Activated naive CD4-positive, alpha-beta T cell treated with anti-CD3 and anti-CD28 coated beads, Interleukin-2, amount 10 ng/mL, durations not matched to agents 7 days and 5 days (primary cell): ENCODE measurements around the gene RTN4IP1.
"Not testable (repeated sequence)": the region's sequence is repeated elsewhere in the genome, so short reads cannot be mapped to it uniquely, and the experiment has no call there.

ENCODE experiments used
- CTCF ChIA-PET: fragments of 350-600 bp; sonication (Branson Sonifier 250); formaldehyde crosslinking; loops from one replicate; lab custom pipeline; 2021; ENCODE audit warnings: antibody characterized with exemption; lab: Charles Lee
- DNase-seq: peaks from one replicate; pipeline ENCODE4 v3.0.0-alpha.2; 2020
- H3K27ac Mint-ChIP-seq: one replicate; pipeline ENCODE4 v1.8.0; 2021; ENCODE audit warnings: mild to moderate bottlenecking, moderate library complexity, mixed read lengths
- H3K27me3 Mint-ChIP-seq: one replicate; pipeline ENCODE4 v1.8.0; 2021; ENCODE audit warnings: mild to moderate bottlenecking, mixed read lengths
- H3K36me3 Mint-ChIP-seq: one replicate; pipeline ENCODE4 v1.8.0; 2021; ENCODE audit warnings: mixed read lengths
- H3K4me1 Mint-ChIP-seq: one replicate; pipeline ENCODE4 v1.8.0; 2021; ENCODE audit warnings: mixed read lengths
- H3K4me3 Mint-ChIP-seq: one replicate; pipeline ENCODE4 v1.8.0; 2021; ENCODE audit warnings: mild to moderate bottlenecking, moderate library complexity, mixed read lengths
- H3K9me3 Mint-ChIP-seq: one replicate; pipeline ENCODE4 v1.8.0; 2021; ENCODE audit warnings: mixed read lengths

RTN4IP1 gene

DNA sequence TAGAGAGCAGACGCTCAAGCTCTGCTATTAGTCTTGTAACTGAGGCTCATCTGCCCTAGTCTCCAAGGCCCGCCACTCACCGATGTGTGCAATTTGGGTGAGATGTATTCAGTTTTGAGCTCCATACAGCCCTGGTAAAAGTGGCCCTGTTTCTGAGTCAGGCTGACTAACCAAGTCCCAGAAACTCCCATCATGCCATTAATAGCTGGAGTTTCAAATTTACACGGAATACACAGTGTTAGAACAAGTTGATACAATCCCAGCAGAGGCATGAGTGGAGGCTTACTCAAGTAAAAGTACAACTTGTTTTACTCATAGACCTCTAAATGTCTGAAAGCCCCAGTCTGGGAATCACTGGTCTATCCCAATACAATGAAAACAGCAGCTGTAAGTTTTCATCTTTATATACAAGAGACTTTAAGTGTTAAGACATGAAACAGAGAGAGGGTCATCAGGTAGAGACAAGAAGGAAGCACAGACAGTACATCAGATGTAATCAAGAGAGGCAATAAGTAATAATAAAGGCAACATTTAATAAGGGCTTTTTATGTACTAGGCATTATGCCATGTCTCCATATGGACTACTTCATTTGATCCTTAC lies 42.4 kb downstream of the RTN4IP1 start:
- Mint-ChIP-seq H3K27me3 (no peaks in the 10 kb centered on the region), H3K9me3 (no peaks in the 10 kb centered on the region), H3K4me1 (no peaks in the 10 kb centered on the region), H3K36me3 (peaks cover 12% of the 10 kb centered on the region), H3K27ac (no peak overlapping the region), H3K4me3 (no peak overlapping the region)
- DNase-seq: no peak
- CTCF ChIA-PET: interaction anchor here (1.1 to 3.4 kb wide), 3 partner anchors 20 to 411 kb away, joined by 3 to 10 read pairs (median 5); no protein-coding TSS in a partner anchor

DNA sequence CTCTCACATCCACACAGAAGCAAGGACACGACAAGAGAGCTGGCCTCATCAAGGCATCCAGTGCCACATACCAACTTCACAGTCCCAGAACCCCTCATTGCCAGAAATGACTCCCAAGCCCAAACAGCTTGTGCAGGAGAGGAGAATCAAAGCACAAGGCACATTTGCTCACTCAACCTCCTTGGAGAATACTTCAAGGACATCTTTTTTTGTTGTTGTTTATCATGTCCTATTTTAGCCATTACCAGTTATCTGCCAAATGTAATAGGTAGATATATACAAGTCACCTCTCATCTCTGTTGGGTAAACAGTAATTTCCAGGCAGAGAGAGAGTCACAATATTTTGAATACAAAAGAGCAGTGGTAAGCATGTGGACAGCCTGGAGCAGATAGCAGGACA lies 47.8 kb downstream of the RTN4IP1 start:
- Mint-ChIP-seq H3K4me3 (no peak overlapping the region), H3K4me1 (peaks cover 9% of the 10 kb centered on the region), H3K9me3 (no peaks in the 10 kb centered on the region), H3K27ac (no peak overlapping the region), H3K27me3 (no peaks in the 10 kb centered on the region), H3K36me3 (peaks cover 11% of the 10 kb centered on the region)
- CTCF ChIA-PET: interaction anchor here (0.6 kb wide), 1 partner anchor 568 kb away, joined by 3 read pairs; no protein-coding TSS in a partner anchor
- DNase-seq: no peak

DNA sequence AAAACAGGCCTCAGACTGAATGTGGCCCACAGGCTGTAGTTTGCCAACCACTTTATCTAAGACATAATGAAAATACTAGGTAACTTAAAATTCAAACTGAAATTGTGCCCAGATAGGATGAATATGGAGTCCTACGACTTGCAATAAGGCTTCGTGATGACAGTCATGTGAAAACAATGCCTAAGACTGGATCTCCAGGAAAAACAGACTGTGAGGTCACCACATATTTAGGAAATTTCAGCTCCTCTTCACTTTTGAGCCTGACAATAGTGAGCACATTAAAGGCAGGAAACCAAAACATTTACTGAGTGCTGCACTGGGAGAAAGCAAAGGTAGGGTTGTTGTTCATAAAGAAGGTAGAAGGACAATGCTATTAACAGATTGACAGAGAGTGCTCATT lies 50.0 kb downstream of the RTN4IP1 start:
- CTCF ChIA-PET: interaction anchor here (0.9 kb wide), 1 partner anchor 10 kb away, joined by 3 read pairs; no protein-coding TSS in a partner anchor
- Mint-ChIP-seq H3K36me3 (peaks cover 11% of the 10 kb centered on the region), H3K4me1 (peaks cover 13% of the 10 kb centered on the region), H3K4me3 (no peak overlapping the region), H3K27me3 (no peaks in the 10 kb centered on the region), H3K27ac (no peak overlapping the region), H3K9me3 (no peaks in the 10 kb centered on the region)
- no peak for DNase-seq

DNA sequence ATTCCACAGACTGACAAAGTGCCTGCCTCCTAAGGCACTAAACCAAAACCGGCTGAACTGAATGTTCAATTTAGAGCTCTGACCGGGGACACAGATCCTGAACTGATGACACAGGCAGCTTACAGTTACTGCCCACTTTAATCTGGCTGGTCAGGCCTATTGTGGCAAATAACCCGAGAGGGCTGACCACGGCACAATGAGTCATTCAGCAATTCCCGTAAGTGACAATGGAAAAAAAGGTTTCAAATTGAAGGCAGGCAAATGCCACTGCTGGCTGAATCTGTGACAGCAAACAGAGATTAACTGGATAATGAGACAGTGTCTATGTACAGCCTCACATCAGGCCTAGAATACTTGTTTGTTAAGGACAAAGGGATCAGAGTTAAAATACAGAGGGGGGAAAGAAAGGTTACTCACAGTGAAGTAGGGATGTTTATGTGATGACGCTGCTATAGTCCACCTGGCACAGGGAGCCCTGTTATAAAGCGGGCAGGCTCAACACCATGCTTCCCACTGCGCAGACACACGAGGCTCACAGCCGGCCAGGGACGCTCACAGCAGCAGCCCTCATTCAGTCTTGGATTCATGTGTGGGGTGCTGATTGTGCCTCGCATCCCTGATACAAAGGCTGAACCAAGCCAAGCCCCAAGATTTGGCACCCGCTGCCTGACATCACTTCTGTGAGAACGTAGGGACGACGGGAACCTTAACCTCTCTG lies 54.4 kb downstream of the RTN4IP1 start:
- Mint-ChIP-seq H3K36me3 (peaks cover 6% of the 10 kb centered on the region), H3K27ac (no peak overlapping the region), H3K9me3 (no peaks in the 10 kb centered on the region), H3K4me3 (no peak overlapping the region), H3K27me3 (no peaks in the 10 kb centered on the region), H3K4me1 (peaks cover 13% of the 10 kb centered on the region)
- CTCF ChIA-PET: interaction anchor here (1.0 to 1.9 kb wide), 3 partner anchors 9 to 130 kb away, joined by 3 to 8 read pairs (median 3); no protein-coding TSS in a partner anchor
- DNase-seq: no peak

DNA sequence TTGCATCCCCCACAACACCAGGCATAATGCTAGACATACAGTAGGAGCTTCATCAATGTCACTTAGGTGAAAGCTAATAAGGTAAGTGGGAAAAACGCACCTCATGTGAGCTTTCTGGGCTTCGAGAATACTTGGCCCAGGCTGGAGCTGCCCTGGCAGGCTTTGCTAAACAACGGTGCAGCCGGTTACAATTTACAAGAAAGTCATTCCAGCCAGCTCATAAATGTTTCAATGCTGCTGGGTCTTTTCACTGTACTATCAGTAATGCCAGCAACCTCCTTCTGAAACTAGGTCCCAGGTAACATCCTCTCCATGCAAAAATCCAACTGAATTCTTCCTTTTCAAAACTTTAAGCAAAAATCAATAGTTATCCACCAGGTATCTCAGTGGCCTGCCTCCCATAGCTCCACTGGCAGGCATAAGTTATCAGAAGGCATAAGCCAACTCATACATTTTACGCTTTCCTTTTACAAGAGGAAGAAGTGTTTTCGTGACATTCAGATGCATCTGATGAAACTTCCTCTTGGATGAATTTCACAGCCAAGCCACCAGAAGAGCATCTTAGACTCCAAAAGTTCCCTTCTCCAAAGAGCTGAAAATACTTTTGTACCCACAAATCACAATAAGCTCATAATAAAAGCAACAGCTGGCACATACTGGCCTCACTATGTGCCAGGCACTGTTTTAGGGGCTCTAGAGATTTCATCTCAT lies 56.3 kb downstream of the RTN4IP1 start:
- Mint-ChIP-seq H3K27ac (no peak overlapping the region), H3K36me3 (peaks cover 14% of the 10 kb centered on the region), H3K4me1 (peaks cover 9% of the 10 kb centered on the region), H3K27me3 (no peaks in the 10 kb centered on the region), H3K4me3 (no peak overlapping the region), H3K9me3 (no peaks in the 10 kb centered on the region)
- CTCF ChIA-PET: interaction anchor here (1.1 to 1.9 kb wide), 4 partner anchors 17 to 406 kb away, joined by 3 to 8 read pairs (median 4); no protein-coding TSS in a partner anchor
- DNase-seq: no peak

DNA sequence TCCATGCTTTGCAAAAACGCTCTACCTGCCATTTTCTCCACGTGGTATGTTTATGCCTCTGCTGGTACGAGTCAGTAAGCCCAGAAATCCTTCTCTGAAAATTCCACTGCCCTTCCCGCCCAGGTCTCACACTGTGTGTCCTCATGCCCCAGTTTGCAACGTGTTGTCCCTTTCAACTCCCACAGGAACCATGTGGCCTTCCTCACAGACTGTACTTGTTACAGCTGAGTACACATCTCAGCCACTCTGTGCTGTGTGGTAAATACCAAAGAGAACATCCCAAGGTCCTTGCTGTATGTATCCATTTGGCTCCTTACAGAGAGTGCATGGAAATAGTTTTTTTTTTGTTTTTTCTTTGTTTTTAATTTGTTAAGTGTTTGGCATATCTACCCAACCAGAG lies 56.9 kb downstream of the RTN4IP1 start:
- CTCF ChIA-PET: interaction anchor here (1.1 to 2.1 kb wide), 3 partner anchors 17 to 407 kb away, joined by 3 to 7 read pairs (median 4); no protein-coding TSS in a partner anchor
- Mint-ChIP-seq H3K36me3 (peaks cover 16% of the 10 kb centered on the region), H3K9me3 (no peaks in the 10 kb centered on the region), H3K4me3 (no peak overlapping the region), H3K4me1 (peaks cover 5% of the 10 kb centered on the region), H3K27ac (no peak overlapping the region), H3K27me3 (no peaks in the 10 kb centered on the region)
- DNase-seq: no peak

DNA sequence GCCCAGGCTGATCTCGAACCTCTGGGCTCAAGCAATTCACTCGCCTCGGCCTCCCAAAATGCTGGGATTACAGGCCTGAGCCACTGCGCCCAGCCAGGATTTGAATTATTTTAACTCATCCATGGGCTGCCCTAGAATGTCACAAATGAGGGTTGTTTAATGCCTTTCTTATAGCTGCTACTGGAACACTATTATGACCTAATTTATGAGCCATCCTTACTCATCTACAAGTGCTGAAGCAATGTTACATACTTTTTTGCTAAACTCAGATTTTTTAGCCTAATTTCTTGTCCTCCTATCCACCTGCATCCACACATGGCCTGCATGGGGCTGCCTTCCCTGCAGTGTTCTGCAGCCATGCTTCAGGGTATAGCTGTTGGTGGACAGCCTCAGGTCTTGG lies 59.9 kb downstream of the RTN4IP1 start:
- no peak for DNase-seq
- no peaks in the 10 kb centered on the region for H3K27me3 Mint-ChIP-seq
- H3K36me3 Mint-ChIP-seq: peaks cover 27% of the 10 kb centered on the region
- no peaks in the 10 kb centered on the region for H3K4me1 Mint-ChIP-seq
- CTCF ChIA-PET: interaction anchor here (0.7 to 2.8 kb wide), 6 partner anchors 121 to 235 kb away, joined by 3 to 13 read pairs (median 4); no protein-coding TSS in a partner anchor
- no peak overlapping the region for H3K4me3 Mint-ChIP-seq
- no peaks in the 10 kb centered on the region for H3K9me3 Mint-ChIP-seq
- no peak overlapping the region for H3K27ac Mint-ChIP-seq

DNA sequence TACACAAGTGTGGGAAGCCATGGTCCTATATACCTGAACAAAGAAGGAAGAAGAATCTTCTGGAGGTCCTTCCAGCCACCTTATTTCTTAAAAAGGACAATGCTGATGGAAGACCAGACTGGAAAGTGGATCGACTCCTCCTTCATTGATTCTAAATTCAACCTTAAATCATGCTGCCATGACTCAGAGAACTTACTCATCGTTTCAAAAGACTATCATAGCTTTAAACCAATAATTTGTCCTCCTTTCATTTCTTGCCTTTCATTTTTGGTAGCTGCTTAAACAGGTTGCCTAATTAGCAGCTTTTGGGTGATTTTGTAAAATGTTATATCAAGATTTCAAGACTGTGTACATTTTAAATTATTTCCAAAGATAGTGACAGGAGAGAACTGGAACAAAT lies 60.8 kb downstream of the RTN4IP1 start:
- CTCF ChIA-PET: interaction anchor here (0.7 to 8.0 kb wide), 6 partner anchors 57 to 411 kb away, joined by 3 to 157 read pairs (median 4); no protein-coding TSS in a partner anchor
- Mint-ChIP-seq H3K27me3 (no peaks in the 10 kb centered on the region), H3K4me3 (no peak overlapping the region), H3K4me1 (no peaks in the 10 kb centered on the region), H3K27ac (no peak overlapping the region), H3K36me3 (peaks cover 32% of the 10 kb centered on the region), H3K9me3 (no peaks in the 10 kb centered on the region)
- DNase-seq: no peak

DNA sequence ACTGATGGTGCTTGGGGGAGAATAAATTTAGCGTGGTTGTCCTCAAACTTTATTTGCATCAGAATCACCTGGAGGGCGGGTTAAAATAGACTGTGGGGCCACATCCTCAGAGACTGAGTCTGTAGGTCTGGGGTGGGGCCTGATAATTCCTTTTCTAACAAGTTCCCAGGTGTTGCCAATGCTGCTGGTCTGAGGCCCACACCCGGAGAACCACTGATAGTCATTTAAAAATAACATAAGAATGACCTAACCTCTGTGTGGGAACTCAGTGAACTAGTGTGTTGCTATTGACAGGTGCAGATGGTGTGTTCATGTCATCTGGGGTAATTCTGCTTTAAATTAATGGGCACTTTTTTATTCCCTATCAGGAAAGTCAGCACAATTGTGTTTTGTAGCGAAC lies 64.8 kb downstream of the RTN4IP1 start:
- no peaks in the 10 kb centered on the region for H3K9me3 Mint-ChIP-seq
- no peaks in the 10 kb centered on the region for H3K27me3 Mint-ChIP-seq
- no peak for DNase-seq
- H3K4me3 Mint-ChIP-seq: no peak overlapping the region
- CTCF ChIA-PET: interaction anchor here (1.9 to 8.0 kb wide), 3 partner anchors 53 to 225 kb away, joined by 6 to 157 read pairs (median 66); no protein-coding TSS in a partner anchor
- H3K4me1 Mint-ChIP-seq: peaks cover 5% of the 10 kb centered on the region
- H3K27ac Mint-ChIP-seq: no peak overlapping the region
- H3K36me3 Mint-ChIP-seq: peaks cover 46% of the 10 kb centered on the region

DNA sequence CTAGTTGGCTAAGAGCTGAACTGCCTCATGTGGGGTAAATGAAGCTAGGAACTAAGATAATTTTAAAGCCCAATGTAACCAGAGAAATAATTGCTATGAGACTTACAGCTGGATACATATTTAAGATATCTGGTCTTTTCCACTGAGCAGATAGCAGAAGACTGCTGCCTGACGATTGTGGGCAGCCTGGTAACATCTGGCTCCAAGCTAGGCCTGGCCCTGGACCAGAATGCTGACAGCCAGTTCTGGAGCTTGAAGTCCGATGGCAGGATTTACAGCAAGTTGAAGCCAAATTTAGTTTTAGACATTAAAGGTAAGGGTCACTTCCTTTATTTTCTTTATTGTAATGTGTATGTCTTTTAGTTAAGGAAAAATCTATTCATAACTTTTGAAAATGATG lies 65.7 kb downstream of the RTN4IP1 start:
- no peaks in the 10 kb centered on the region for H3K27me3 Mint-ChIP-seq
- H3K36me3 Mint-ChIP-seq: peaks cover 49% of the 10 kb centered on the region
- no peaks in the 10 kb centered on the region for H3K9me3 Mint-ChIP-seq
- CTCF ChIA-PET: interaction anchor here (0.8 to 8.0 kb wide), 4 partner anchors 39 to 224 kb away, joined by 3 to 157 read pairs (median 36); no protein-coding TSS in a partner anchor
- no peak overlapping the region for H3K4me3 Mint-ChIP-seq
- peaks cover 5% of the 10 kb centered on the region for H3K4me1 Mint-ChIP-seq
- no peak for DNase-seq
- H3K27ac Mint-ChIP-seq: no peak overlapping the region

DNA sequence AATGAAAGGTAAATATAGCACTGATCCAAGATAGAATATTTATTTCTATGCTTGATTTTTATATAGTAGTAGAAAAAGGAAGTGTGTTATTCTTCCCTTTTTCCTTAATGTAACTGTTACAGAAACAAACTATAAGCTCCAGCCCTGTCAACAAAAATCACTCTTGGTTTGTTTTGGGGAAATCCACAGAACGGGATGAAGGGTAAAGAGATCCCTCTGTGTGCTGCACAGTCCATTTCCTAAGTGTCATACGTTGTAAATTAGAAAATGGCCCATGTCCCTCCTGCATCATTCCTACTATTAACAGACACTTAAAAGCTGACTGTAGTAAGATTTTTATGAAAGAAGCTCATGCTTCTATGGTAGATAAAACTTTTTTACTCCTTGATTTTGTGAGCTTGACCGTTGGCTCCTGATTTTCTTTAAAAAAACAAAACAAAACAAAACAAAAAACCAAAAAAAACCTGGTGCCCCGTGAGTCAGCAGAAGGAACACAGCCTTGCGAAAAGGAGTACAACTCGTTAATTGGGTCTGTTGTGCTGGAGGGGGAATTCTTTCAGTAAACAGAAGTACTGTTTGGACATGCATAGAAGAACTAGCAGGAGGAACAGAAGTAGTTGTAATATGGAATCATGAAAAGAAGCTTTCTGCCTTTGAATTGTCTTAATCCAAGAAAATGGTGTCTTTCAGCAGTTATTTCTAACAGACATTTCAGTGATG lies 67.5 kb downstream of the RTN4IP1 start:
- Mint-ChIP-seq H3K27me3 (no peaks in the 10 kb centered on the region), H3K4me3 (no peak overlapping the region), H3K9me3 (no peaks in the 10 kb centered on the region), H3K27ac (no peak overlapping the region), H3K4me1 (peaks cover 5% of the 10 kb centered on the region), H3K36me3 (peaks cover 50% of the 10 kb centered on the region)
- CTCF ChIA-PET: interaction anchor here (0.8 to 8.0 kb wide), 4 partner anchors 26 to 113 kb away, joined by 3 to 157 read pairs (median 35); no protein-coding TSS in a partner anchor
- DNase-seq: no peak

DNA sequence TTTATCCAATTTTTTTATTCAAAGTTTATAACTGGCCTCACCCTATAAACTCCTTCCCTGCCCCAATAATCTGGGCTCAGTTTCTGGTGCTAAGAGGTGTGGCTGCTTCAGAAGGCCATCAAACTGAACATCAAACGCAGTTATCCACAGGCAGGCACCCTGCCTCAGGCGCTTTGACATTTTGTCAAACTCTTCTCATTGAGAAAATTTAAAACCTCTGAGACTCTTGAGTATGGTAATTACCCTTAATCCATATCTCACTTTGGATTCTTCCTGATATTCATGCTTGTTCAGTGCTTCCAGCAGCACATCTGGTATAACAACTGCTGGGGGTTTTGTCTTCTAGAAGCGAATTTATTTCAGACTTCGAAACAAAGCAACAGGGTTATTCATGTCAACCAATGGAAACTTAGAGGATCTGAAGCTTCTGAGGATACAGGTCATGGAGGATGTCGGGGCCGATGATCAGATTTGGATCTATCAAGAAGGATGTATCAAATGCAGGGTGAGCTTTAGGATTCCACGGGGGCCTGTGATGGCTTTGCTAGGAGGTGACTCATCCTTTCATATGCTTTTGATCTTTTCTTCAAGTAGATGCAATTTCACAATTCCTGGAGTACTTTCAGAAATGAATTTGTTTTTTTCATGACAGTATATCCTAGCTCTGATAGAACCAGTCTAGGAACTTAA lies 68.2 kb downstream of the RTN4IP1 start:
- Mint-ChIP-seq H3K4me3 (no peak overlapping the region), H3K27me3 (no peaks in the 10 kb centered on the region), H3K9me3 (no peaks in the 10 kb centered on the region), H3K4me1 (peaks cover 5% of the 10 kb centered on the region), H3K27ac (no peak overlapping the region), H3K36me3 (peaks cover 46% of the 10 kb centered on the region)
- no peak for DNase-seq
- CTCF ChIA-PET: interaction anchor here (0.6 to 8.0 kb wide), 4 partner anchors 27 to 161 kb away, joined by 3 to 157 read pairs (median 34); no protein-coding TSS in a partner anchor

DNA sequence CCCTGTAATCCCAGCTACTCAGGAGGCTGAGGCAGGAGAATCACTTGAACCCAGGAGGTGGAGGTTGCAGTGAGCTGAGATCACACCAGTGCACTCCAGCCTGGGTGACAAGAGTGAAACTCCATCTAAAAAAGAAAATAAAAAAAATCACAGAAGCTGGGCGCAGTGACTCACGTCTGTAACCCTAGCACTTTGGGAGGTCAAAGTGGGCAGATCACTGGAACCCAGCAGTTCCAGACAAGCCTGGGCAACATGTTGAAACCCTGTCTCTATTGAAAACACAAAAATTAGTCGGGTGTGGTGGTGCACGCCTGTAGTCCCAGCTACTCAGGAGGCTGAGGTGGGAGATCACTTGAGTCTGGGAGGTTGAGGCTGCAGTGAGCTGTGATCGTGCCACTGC lies 69.6 kb downstream of the RTN4IP1 start:
- not testable (repeated sequence) for DNase-seq, H3K4me1 Mint-ChIP-seq, H3K27me3 Mint-ChIP-seq, H3K9me3 Mint-ChIP-seq, H3K4me3 Mint-ChIP-seq, H3K27ac Mint-ChIP-seq
- CTCF ChIA-PET: interaction anchor here (0.6 to 1.2 kb wide), 3 partner anchors 48 to 204 kb away, joined by 3 to 5 read pairs (median 4); no protein-coding TSS in a partner anchor
- H3K36me3 Mint-ChIP-seq: peaks cover 46% of the 10 kb centered on the region
